Memory B cell (primary cell): ENCODE data around the gene TMEM59L.
A peak's percentile ranks its signal among the peaks of the same experiment; 100 is the strongest.

Source experiments
- ATAC-seq: fragments of 150-1000 bp; cut with Tn5 transposase; 2 replicates; pipeline ENCODE4 v1.10.0; 2021; ENCODE audit warnings: low read depth, mild to moderate bottlenecking, moderate library complexity
- DNase-seq, 2 donors: peaks; one replicate each; pipeline ENCODE4 v3.0.0; 2022; ENCODE audit warnings: low spot score in 2 of 2
- H3K27ac Mint-ChIP-seq: one replicate; pipeline ENCODE4 v1.8.0; 2022; ENCODE audit warnings: mild to moderate bottlenecking, moderate library complexity, mixed read lengths
- H3K27me3 Mint-ChIP-seq: one replicate; pipeline ENCODE4 v1.8.0; 2022; ENCODE audit warnings: mixed read lengths
- H3K36me3 Mint-ChIP-seq: one replicate; pipeline ENCODE4 v1.8.0; 2022; ENCODE audit warnings: mild to moderate bottlenecking, mixed read lengths
- H3K4me1 Mint-ChIP-seq: one replicate; pipeline ENCODE4 v1.8.0; 2022; ENCODE audit warnings: mixed read lengths
- H3K4me3 Mint-ChIP-seq: one replicate; pipeline ENCODE4 v1.8.0; 2022; ENCODE audit warnings: mild to moderate bottlenecking, moderate library complexity, mixed read lengths
- H3K9me3 Mint-ChIP-seq: one replicate; pipeline ENCODE4 v1.8.0; 2022; ENCODE audit warnings: mixed read lengths

TMEM59L gene

GRCh38 chr19:18660051-18660910 is 47.6 kb downstream of the TMEM59L start:
- ATAC-seq = no peak
- H3K9me3 Mint-ChIP-seq = no peaks in the 10 kb centered on the region
- no peak for DNase-seq
- H3K36me3 Mint-ChIP-seq = peaks cover 6% of the 10 kb centered on the region
- peaks cover 32% of the 10 kb centered on the region for H3K4me1 Mint-ChIP-seq
- no peaks in the 10 kb centered on the region for H3K27me3 Mint-ChIP-seq
- H3K27ac Mint-ChIP-seq = no peak overlapping the region
- no peak overlapping the region for H3K4me3 Mint-ChIP-seq

- H3K4me3 Mint-ChIP-seq = no peak overlapping the region
- no peaks in the 10 kb centered on the region for H3K9me3 Mint-ChIP-seq
- H3K27me3 Mint-ChIP-seq = no peaks in the 10 kb centered on the region
- peaks cover 3% of the 10 kb centered on the region for H3K36me3 Mint-ChIP-seq
- H3K4me1 Mint-ChIP-seq = peaks cover 32% of the 10 kb centered on the region
- DNase-seq (no peak), ATAC-seq (no peak)
- H3K27ac Mint-ChIP-seq = no peak overlapping the region
These were observed 48.4 kb downstream of the TMEM59L start for GRCh38 chr19:18660939-18661670.

- Mint-ChIP-seq H3K9me3 (no peaks in the 10 kb centered on the region), H3K4me3 (no peak overlapping the region), H3K4me1 (peaks cover 18% of the 10 kb centered on the region), H3K27me3 (no peaks in the 10 kb centered on the region), H3K36me3 (no peaks in the 10 kb centered on the region), H3K27ac (no peak overlapping the region)
- ATAC-seq (no peak), DNase-seq (no peak)
These were observed 50.5 kb downstream of the TMEM59L start for GRCh38 chr19:18662972-18663732.

GRCh38 chr19:18663940-18664530 is 51.4 kb downstream of the TMEM59L start:
- ATAC-seq = no peak
- peaks cover 2% of the 10 kb centered on the region for H3K36me3 Mint-ChIP-seq
- no peak overlapping the region for H3K4me3 Mint-ChIP-seq
- H3K27me3 Mint-ChIP-seq = no peaks in the 10 kb centered on the region
- no peak overlapping the region for H3K27ac Mint-ChIP-seq
- H3K4me1 Mint-ChIP-seq = peaks cover 9% of the 10 kb centered on the region
- no peaks in the 10 kb centered on the region for H3K9me3 Mint-ChIP-seq
- no peak for DNase-seq

GRCh38 chr19:18665771-18666202 is 53.1 kb downstream of the TMEM59L start:
- Mint-ChIP-seq H3K27me3 (no peaks in the 10 kb centered on the region), H3K36me3 (peaks cover 5% of the 10 kb centered on the region), H3K4me1 (peaks cover 6% of the 10 kb centered on the region), H3K4me3 (no peak overlapping the region), H3K9me3 (no peaks in the 10 kb centered on the region), H3K27ac (no peak overlapping the region)
- DNase-seq (no peak), ATAC-seq (no peak)

GRCh38 chr19:18666317-18666716 is 53.6 kb downstream of the TMEM59L start:
- Mint-ChIP-seq H3K27me3 (no peaks in the 10 kb centered on the region), H3K4me1 (peaks cover 5% of the 10 kb centered on the region), H3K36me3 (peaks cover 5% of the 10 kb centered on the region), H3K4me3 (no peak overlapping the region), H3K9me3 (no peaks in the 10 kb centered on the region), H3K27ac (no peak overlapping the region)
- ATAC-seq (peak; percentile 54), DNase-seq (no peak)

- H3K27me3 Mint-ChIP-seq = no peaks in the 10 kb centered on the region
- no peak overlapping the region for H3K4me3 Mint-ChIP-seq
These were observed 54.1 kb downstream of the TMEM59L start for GRCh38 chr19:18666784-18667183.

GRCh38 chr19:18667531-18668251 is 55.0 kb downstream of the TMEM59L start:
- Mint-ChIP-seq H3K4me1 (peaks cover 3% of the 10 kb centered on the region), H3K27ac (no peak overlapping the region), H3K27me3 (no peaks in the 10 kb centered on the region), H3K4me3 (no peak overlapping the region), H3K36me3 (peaks cover 5% of the 10 kb centered on the region), H3K9me3 (no peaks in the 10 kb centered on the region)
- DNase-seq = no peak
- no peak for ATAC-seq

More at GRCh38 chr19:18666784-18667183, 54.1 kb downstream of the TMEM59L start:
- Mint-ChIP-seq H3K36me3 (peaks cover 5% of the 10 kb centered on the region), H3K27ac (no peak overlapping the region), H3K9me3 (no peaks in the 10 kb centered on the region), H3K4me1 (peaks cover 3% of the 10 kb centered on the region)
- no peak for DNase-seq
- no peak for ATAC-seq

- ATAC-seq (no peak), DNase-seq (no peak)
- Mint-ChIP-seq H3K4me1 (peaks cover 2% of the 10 kb centered on the region), H3K36me3 (peaks cover 5% of the 10 kb centered on the region), H3K27me3 (no peaks in the 10 kb centered on the region), H3K4me3 (no peak overlapping the region), H3K9me3 (no peaks in the 10 kb centered on the region), H3K27ac (no peak overlapping the region)
These were observed 55.6 kb downstream of the TMEM59L start for GRCh38 chr19:18668252-18668631.

- Mint-ChIP-seq H3K4me1 (no peaks in the 10 kb centered on the region), H3K27ac (no peak overlapping the region), H3K4me3 (no peak overlapping the region), H3K36me3 (peaks cover 5% of the 10 kb centered on the region), H3K27me3 (no peaks in the 10 kb centered on the region), H3K9me3 (no peaks in the 10 kb centered on the region)
- no peak for DNase-seq
- no peak for ATAC-seq
These were observed 56.3 kb downstream of the TMEM59L start for GRCh38 chr19:18668744-18669523.

- Mint-ChIP-seq H3K9me3 (no peaks in the 10 kb centered on the region), H3K4me3 (no peak overlapping the region), H3K27me3 (no peaks in the 10 kb centered on the region), H3K4me1 (no peaks in the 10 kb centered on the region), H3K36me3 (peaks cover 5% of the 10 kb centered on the region), H3K27ac (no peak overlapping the region)
- ATAC-seq (no peak), DNase-seq (no peak)
These were observed 56.8 kb downstream of the TMEM59L start for GRCh38 chr19:18669524-18669817.

GRCh38 chr19:18669883-18670282 is 57.2 kb downstream of the TMEM59L start:
- H3K27ac Mint-ChIP-seq = no peak overlapping the region
- H3K4me1 Mint-ChIP-seq = no peaks in the 10 kb centered on the region
- DNase-seq (no peak), ATAC-seq (no peak)
- no peaks in the 10 kb centered on the region for H3K9me3 Mint-ChIP-seq
- no peaks in the 10 kb centered on the region for H3K27me3 Mint-ChIP-seq
- H3K36me3 Mint-ChIP-seq = peaks cover 5% of the 10 kb centered on the region
- no peak overlapping the region for H3K4me3 Mint-ChIP-seq

GRCh38 chr19:18670312-18670711 is 57.6 kb downstream of the TMEM59L start:
- Mint-ChIP-seq H3K9me3 (no peaks in the 10 kb centered on the region), H3K36me3 (peaks cover 5% of the 10 kb centered on the region), H3K4me1 (no peaks in the 10 kb centered on the region), H3K27ac (no peak overlapping the region), H3K4me3 (no peak overlapping the region), H3K27me3 (no peaks in the 10 kb centered on the region)
- ATAC-seq (no peak), DNase-seq (no peak)
